Fibroblast of gingiva (primary cell): ENCODE measurements around the gene MACROD1.

Experiments used
- DNase-seq: peaks from one replicate; pipeline ENCODE4 v3.0.0-alpha.2; 2011; ENCODE audit warnings: low read depth

The MACROD1 gene

GRCh38 chr11:64073542-64073941, 92.4 kb downstream of the MACROD1 start:
- no peak for DNase-seq

GRCh38 chr11:64072871-64073270, 93.0 kb downstream of the MACROD1 start:
- DNase-seq, result no peak

- no peak for DNase-seq
Observed at GRCh38 chr11:64072403-64072802, 93.5 kb downstream of the MACROD1 start.

- DNase-seq, result no peak
Observed at GRCh38 chr11:64071849-64072248, 94.1 kb downstream of the MACROD1 start.

DNA sequence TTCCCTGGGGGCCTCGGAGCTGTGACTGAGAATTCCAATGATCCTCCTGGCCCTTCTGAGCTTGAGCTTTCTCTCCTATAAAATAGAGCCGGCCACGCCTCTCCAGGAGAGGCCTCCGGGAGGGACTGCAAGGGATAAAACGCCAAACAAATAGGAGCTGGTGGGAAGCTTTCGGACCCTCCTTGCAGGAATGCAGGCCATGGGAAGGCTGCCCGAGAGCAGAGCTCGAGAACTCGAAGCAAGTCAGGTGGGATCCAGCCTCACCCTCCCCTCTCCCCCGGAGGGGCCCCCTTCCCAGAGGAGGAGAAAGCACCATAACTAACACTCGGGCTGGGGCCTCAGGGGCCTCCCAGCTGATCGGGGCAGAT, 95.6 kb downstream of the MACROD1 start:
- no peak for DNase-seq

GRCh38 chr11:64069401-64070313, 96.3 kb downstream of the MACROD1 start:
- no peak for DNase-seq

DNA sequence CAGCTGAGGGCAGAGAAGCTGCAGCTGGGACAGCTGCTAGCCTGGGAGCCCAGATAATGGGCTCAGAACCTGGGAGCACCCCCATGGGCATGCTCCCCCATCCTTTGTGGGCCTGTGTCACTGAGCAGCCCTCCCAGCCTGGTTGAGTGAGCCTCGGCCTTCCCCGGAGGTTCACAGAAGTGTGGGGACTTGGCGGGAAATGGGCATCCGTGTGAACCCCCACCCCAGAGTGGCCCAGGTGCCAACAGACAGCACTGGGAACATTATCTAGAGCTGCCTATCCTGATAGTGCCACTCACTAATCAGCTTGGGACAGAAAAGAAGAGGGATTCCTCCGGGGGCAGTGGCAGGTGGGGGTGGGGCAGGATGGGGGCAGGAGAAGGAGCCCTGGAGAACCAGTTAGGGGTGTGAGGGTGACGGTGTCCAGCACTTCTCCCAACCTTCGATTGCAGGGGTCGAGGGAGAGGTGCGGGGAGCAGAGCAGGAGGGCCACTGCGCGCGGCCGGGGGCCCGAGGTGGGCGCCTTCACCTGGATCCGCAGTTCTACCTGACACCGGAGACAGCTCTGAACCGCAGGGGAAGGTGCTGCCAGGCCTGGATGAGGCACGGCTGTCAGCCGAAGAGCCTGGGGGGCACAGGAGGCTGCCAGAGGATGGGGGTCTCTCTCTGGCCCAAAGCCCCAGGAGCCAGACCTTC, 97.1 kb downstream of the MACROD1 start:
- no peak for DNase-seq

- no peak for DNase-seq
Observed at GRCh38 chr11:64067230-64067993, 98.5 kb downstream of the MACROD1 start.

DNA sequence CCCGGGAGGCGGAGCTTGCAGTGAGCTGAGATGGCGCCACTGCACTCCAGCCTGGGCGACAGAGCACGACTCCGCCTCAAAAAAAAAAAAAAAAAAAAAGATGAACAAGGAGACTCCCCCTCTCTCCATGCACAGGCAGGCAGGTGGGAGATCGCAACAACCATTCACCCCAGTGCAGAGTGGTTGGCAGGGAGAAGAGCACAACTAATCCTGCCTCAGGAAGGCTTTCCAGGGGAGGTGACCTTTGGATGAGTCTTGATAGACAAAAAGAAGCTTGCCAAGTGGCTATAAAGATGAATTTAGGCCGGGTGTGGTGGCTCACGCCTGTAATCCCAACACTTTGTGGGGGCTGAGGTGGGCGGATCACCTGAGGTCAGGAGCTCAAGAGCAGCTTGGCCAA, 100.2 kb downstream of the MACROD1 start:
- DNase-seq, result no peak

GRCh38 chr11:64065141-64065465, 100.8 kb downstream of the MACROD1 start:
- DNase-seq, result no peak

- DNase-seq, result no peak
Observed at GRCh38 chr11:64064374-64065140, 101.4 kb downstream of the MACROD1 start.

GRCh38 chr11:64063777-64064176, 102.1 kb downstream of the MACROD1 start:
- DNase-seq, result no peak

DNA sequence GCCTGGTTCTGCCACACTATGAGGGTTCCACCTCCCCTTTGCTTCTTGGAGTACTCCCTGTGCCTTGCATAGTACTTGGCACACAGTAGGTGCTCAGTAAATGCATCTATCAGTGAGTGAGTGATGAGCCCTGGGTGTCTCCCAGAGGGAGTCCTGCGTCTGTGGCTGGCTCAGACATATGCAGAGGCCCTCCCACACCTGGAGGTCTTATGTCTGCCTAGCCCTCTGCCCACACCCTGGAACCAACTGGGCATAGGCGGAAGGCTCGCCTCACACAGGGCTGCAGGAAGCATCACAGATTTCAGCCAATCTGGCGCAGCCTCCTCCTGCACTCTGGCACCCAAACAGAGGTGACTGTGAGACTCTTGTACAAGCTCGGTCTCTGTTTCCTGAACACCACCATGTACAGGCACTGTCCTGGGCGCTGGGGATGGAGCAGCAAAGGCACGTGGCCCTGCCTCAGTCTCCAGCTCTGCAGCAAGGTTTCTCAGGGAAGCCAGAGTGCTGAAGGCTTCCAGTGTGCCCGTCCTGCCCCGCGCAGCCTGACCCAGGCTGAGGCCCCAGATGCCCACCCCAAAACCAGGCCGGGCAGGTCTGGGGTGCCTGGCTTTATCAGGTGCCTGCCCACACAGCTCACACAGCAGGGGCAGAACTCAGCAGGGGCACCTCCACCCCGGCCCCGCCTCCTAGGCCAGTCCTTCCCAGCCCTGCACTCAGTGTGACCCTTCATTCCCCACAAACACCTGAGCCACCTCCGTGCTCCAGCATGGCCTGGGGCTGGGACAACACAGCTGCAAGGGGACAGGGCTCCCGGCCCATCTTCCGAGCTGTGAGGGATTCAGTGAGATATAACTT, 103.5 kb downstream of the MACROD1 start:
- no peak for DNase-seq

DNA sequence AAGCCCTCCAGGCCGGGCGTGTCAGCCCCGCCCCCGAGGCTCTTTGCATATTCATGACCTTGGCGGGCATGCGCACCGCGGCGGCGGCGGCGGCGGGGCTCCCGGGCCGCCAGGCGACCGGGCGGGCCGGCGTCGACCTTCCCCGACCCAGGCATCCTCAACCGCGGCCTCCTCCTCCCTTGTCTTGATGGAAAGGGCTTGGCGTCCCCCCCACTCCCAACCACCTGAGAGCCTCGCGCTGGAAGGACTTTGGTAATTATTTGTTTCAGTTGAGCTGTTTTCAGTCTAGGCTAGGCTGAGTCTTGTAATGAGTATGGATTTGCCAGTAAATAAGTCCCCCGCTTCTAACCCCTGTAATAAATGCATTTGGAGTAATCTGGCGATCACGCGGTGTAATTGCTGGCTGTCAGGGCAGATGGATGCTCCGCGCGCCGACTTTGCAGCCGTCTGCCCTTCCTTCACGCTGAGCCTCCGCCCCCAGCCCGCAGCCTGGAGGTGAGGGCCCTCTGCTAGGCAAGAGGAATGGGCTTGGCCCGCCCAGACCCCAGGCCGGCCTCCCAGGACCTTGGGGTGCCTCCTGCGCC, 105.0 kb downstream of the MACROD1 start:
- DNase-seq, result no peak

GRCh38 chr11:64060263-64060860, 105.6 kb downstream of the MACROD1 start:
- DNase-seq, result no peak

DNA sequence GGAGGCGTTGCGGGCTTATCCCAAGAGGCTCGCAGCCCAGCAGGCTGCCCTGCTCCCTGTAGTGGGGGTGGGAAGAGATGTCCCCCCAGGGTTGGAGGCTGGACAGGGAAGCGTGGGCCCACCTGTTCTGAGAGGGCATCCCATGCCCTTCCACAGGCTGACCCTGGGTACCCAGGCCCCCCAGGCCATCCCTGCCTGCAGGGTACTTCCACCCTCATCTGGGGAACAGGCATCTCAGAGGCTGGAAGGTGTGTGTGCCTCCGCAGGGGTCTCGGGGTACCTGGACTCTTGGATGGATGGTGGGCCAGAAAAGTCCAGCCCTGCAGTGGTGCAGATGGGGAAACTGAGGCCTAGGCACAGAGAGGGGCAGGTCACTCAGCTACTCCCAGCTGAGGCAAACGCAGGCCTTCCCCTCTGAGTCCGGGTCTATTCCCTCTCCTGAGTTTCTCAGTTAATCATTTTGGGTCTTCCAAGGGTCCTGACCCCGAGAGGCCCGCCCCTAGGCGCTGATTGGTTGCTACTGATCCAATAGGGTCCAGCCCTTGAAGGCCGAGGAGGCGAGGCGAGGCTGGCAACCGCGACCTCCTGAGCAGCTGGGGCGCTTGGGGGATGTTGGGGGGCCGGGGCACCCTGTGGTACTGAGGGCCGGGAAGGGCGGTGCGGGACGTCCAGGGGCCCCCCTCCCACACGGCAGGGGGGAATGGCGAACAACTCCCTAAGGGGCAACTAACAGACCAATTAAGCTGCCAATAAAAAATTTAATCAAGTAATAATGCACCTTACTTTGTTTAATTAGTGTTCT, 106.4 kb downstream of the MACROD1 start:
- no peak for DNase-seq

- DNase-seq, result no peak
Observed at GRCh38 chr11:64058494-64058893, 107.4 kb downstream of the MACROD1 start.

GRCh38 chr11:64057890-64058289, 108.0 kb downstream of the MACROD1 start:
- no peak for DNase-seq

DNA sequence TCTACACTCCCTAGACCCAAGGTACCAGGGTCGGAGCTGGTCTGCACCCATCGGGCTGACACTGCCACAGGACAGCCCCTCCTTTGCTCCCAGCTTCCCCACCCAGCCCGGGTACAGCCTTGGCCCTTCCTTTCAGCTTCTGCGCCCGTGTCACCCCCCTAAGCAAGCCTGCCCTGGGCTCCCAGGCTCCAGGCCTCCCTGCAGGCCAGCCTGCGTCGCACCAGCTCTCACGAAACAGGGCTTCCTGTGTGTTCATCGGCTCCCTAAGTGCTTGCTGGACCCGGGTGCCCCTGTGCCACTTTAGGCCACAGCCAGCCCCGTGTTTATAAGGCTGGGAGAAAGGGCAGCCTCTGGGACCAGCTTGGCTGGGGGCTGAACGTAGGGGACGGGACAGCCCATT, 109.1 kb downstream of the MACROD1 start:
- DNase-seq, result no peak
